MCF 10A (cell line): Measurements from ENCODE around the gene AGBL4. TPM values are rescaled to one million over a fixed set of nuclear protein-coding genes. Genes with fewer than 3 reads are reported as not detected.
A peak's percentile ranks its signal among the peaks of the same experiment; 100 is the strongest.

Experiments used
- BruUV-seq: library from RNA; stranded (reverse); fragments of 400-500 nt; replicated peaks from 2 replicates; lab custom pipeline; 2021; lab: Mats Ljungman, UMichigan
- CTCF ChIA-PET: fragments of 300-600 bp; sonication (Branson Sonifier 250); formaldehyde crosslinking; extraction: SDS; loops from one replicate; lab custom pipeline; 2021; ENCODE audit warnings: antibody characterized with exemption, inconsistent platforms; lab: Yijun Ruan, JAX
- POLR2A ChIA-PET: fragments of 300-600, 350-650 bp; sonication (Branson Sonifier 250); formaldehyde crosslinking; extraction: SDS; loops from one replicate; lab custom pipeline; 2020; ENCODE audit warnings: antibody characterized with exemption, inconsistent platforms; lab: Yijun Ruan, JAX
- DNase-seq: peaks from one replicate; pipeline ENCODE4 v3.0.0-alpha.2; 2018; ENCODE audit not compliant: unreplicated experiment
- H3K27ac Mint-ChIP-seq: one replicate; pipeline ENCODE4 v1.8.0; 2022; ENCODE audit warnings: mild to moderate bottlenecking, low read depth, mixed read lengths; ENCODE audit not compliant: unreplicated experiment
- H3K27me3 Mint-ChIP-seq: one replicate; pipeline ENCODE4 v1.8.0; 2022; ENCODE audit warnings: mixed read lengths; ENCODE audit not compliant: insufficient read depth, unreplicated experiment
- H3K36me3 Mint-ChIP-seq: one replicate; pipeline ENCODE4 v1.8.0; 2022; ENCODE audit warnings: mild to moderate bottlenecking, moderate library complexity, mixed read lengths; ENCODE audit not compliant: insufficient read depth, unreplicated experiment
- H3K4me1 Mint-ChIP-seq: one replicate; pipeline ENCODE4 v1.8.0; 2022; ENCODE audit warnings: mixed read lengths; ENCODE audit not compliant: insufficient read depth, unreplicated experiment
- H3K4me3 Mint-ChIP-seq: one replicate; pipeline ENCODE4 v1.8.0; 2022; ENCODE audit warnings: mild to moderate bottlenecking, moderate library complexity, mixed read lengths; ENCODE audit not compliant: unreplicated experiment
- H3K9me3 Mint-ChIP-seq: one replicate; pipeline ENCODE4 v1.8.0; 2022; ENCODE audit warnings: mixed read lengths; ENCODE audit not compliant: unreplicated experiment
- intact Hi-C: fragments of 100-400 bp; cut with micrococcal nuclease; formaldehyde crosslinking; loops from 2 replicates; pipeline ENCODE4 v1.14.1; 2022
- total RNA-seq: library from RNA; stranded (reverse); gene quantifications from 2 replicates; pipeline ENCODE4 v1.2.3, GENCODE V29; 2022
- TF ChIP-seq, protein P1 (sequence below): fragments of 200-600 bp; IDR thresholded peaks from one replicate; pipeline ENCODE4 v1.8.0; 2022; ENCODE audit warnings: antibody characterized with exemption, mild to moderate bottlenecking; ENCODE audit not compliant: unreplicated experiment

Gene AGBL4
- total RNA-seq, 1 experiment from 2014 or later, result not detected

DNA sequence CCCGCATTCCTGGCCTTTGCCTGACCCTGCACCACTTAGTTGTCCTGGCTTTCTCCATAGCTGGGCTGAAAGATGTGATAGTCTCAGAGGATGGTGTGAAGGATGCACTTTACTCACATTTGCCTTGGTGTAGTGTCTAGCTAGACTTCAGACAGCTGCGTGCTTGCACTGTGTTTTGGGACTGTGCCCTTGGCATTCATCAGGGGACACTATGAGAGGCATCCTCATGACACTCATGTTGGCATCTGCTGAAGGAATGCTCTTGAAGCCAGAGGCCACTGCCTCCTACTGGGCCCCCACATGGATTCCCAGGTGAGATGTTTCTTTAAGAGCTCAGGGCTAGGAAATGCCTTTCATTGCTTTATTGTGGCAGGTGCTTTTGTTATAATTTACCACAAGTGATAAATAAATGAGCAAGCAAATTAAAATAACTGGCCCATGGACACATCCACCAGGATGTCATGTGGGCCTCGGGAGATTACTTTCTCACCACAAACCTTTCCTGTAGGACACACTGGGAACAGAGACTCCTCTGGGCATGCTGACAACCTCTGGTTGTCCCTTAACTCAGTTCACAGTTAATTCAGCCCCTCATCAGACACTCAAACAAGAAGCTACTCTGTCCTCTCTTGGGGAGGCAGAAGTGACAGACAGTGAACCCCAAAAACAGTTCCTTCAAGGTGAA lies 1452.3 kb downstream of the AGBL4 start:
- no peak for DNase-seq
- Mint-ChIP-seq H3K4me3 (no peak overlapping the region), H3K27me3 (peaks cover 11% of the 10 kb centered on the region), H3K9me3 (no peaks in the 10 kb centered on the region), H3K27ac (no peak overlapping the region), H3K36me3 (no peaks in the 10 kb centered on the region), H3K4me1 (peaks cover 7% of the 10 kb centered on the region)
- ChIA-PET CTCF (interaction anchor here (0.5 to 4.0 kb wide), 27 partner anchors 10 to 1011 kb away, joined by 3 to 58 read pairs (median 5); no protein-coding TSS in a partner anchor), POLR2A (interaction anchor here (0.7 kb wide), 1 partner anchor 72 kb away, joined by 3 read pairs; no protein-coding TSS in a partner anchor)
- TF ChIP-seq, protein P1, sequence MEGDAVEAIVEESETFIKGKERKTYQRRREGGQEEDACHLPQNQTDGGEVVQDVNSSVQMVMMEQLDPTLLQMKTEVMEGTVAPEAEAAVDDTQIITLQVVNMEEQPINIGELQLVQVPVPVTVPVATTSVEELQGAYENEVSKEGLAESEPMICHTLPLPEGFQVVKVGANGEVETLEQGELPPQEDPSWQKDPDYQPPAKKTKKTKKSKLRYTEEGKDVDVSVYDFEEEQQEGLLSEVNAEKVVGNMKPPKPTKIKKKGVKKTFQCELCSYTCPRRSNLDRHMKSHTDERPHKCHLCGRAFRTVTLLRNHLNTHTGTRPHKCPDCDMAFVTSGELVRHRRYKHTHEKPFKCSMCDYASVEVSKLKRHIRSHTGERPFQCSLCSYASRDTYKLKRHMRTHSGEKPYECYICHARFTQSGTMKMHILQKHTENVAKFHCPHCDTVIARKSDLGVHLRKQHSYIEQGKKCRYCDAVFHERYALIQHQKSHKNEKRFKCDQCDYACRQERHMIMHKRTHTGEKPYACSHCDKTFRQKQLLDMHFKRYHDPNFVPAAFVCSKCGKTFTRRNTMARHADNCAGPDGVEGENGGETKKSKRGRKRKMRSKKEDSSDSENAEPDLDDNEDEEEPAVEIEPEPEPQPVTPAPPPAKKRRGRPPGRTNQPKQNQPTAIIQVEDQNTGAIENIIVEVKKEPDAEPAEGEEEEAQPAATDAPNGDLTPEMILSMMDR, result no peak
- BruUV-seq, result no TSS peak
- intact Hi-C loops, result loop anchor here (5.0 kb wide), 1 partner anchor 346 kb away; no protein-coding TSS in a partner anchor

DNA sequence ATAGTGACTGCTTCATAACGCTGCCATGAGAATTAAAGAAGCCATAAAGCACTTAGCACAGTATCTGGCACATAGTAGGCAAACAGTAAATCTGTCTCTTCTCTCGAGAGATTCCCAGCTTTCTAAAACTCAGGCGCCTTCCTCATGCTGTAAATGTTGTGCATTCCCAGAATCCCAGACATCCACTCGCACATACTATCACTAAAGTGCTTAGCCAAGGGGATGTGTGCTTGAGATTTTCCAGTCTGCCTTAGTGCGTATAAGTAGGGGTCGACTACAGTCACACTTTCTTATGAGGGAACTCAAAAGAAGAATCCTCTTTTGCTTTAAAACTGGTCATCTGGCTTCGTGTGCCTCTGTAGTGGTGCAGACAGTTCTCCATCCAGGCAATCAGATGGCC lies 1453.2 kb downstream of the AGBL4 start:
- Mint-ChIP-seq H3K27ac (no peak overlapping the region), H3K4me3 (no peak overlapping the region), H3K27me3 (peaks cover 11% of the 10 kb centered on the region), H3K9me3 (no peaks in the 10 kb centered on the region), H3K36me3 (no peaks in the 10 kb centered on the region), H3K4me1 (peaks cover 7% of the 10 kb centered on the region)
- POLR2A ChIA-PET, result no interaction called here
- no TSS peak for BruUV-seq
- CTCF ChIA-PET, result interaction anchor here (0.6 to 4.0 kb wide), 9 partner anchors 9 to 1012 kb away, joined by 3 to 58 read pairs (median 5); no protein-coding TSS in a partner anchor
- DNase-seq, result no peak
- intact Hi-C loops, result loop anchor here (5.0 kb wide), 1 partner anchor 347 kb away; no protein-coding TSS in a partner anchor
- TF ChIP-seq, protein P1, result no peak

DNA sequence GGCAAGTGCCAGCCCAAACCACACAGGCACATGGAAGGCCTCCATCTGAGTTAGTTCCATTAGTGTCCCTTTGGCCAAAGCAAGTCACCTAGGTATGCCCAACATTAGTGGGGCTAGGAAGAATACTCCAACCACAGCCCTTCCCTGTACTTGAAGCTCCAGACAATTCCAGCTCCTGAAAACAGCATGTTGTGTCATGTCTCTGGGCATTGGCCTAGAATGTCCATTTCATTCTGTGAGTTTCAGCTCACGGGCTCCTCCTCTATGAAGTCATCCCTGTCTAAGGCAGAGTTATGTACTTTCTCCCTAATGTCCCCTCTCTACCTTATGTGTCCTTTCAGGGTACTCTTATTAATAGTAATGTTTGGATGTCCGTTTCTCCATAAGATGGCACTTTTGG lies 1455.3 kb downstream of the AGBL4 start:
- H3K27ac Mint-ChIP-seq, result no peak overlapping the region
- H3K27me3 Mint-ChIP-seq, result no peaks in the 10 kb centered on the region
- ChIA-PET POLR2A (no interaction called here), CTCF (interaction anchor here (0.7 to 1.0 kb wide), 3 partner anchors 11 to 845 kb away, joined by 3 to 4 read pairs (median 3); no protein-coding TSS in a partner anchor)
- no TSS peak for BruUV-seq
- DNase-seq, result peak; percentile 18
- H3K36me3 Mint-ChIP-seq, result no peaks in the 10 kb centered on the region
- intact Hi-C loops, result no loop called here
- no peak overlapping the region for H3K4me3 Mint-ChIP-seq
- H3K4me1 Mint-ChIP-seq, result peaks cover 16% of the 10 kb centered on the region
- TF ChIP-seq, protein P1, result no peak
- no peaks in the 10 kb centered on the region for H3K9me3 Mint-ChIP-seq

DNA sequence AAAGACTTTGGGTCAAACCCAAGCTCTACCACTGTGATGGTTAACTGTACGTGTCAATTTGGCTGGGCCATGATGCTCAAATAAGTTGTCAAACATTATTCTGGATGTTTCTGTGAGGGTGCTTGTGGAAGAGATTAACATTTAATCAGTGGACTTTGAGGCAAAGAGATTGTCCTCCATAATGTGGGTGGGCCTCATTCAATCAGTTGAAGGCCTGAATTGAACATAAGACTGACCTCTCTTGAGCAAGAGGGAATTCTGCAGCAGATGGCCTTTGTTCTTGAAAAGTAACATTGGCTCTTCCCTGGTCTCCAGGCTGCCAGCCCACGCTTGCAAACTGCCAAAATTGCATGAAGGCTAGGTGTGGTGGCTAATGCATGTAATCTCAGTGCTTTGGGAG lies 1457.3 kb downstream of the AGBL4 start:
- CTCF ChIA-PET, result interaction anchor here (0.8 to 2.5 kb wide), 3 partner anchors 10 to 251 kb away, joined by 3 to 9 read pairs (median 3); no protein-coding TSS in a partner anchor
- Mint-ChIP-seq H3K36me3 (no peaks in the 10 kb centered on the region), H3K4me3 (no peak overlapping the region), H3K27ac (no peak overlapping the region), H3K27me3 (no peaks in the 10 kb centered on the region), H3K9me3 (no peaks in the 10 kb centered on the region), H3K4me1 (peaks cover 16% of the 10 kb centered on the region)
- DNase-seq, result no peak
- BruUV-seq, result no TSS peak
- TF ChIP-seq, protein P1, result no peak
- POLR2A ChIA-PET, result no interaction called here
- intact Hi-C loops, result no loop called here
